ENCODE measurements around the gene ERVH48-1.

- TF ChIP-seq CTCF (IDR thresholded peaks at IDR 0.05) (no peak), POLR2A (IDR thresholded peaks at IDR 0.05) (no peak)
Observed at GRCh38 chr21:42959728-42960127, 34.3 kb upstream of the ERVH48-1 start.
